HEK293 (cell line): Measurements from ENCODE around the gene THBD.

Experiments
- CTCF ChIP-seq: fragments of 450-650 bp; formaldehyde crosslinking; IDR thresholded peaks from 2 replicates; pipeline ENCODE4 v1.5.1; 2016; ENCODE audit warnings: missing biosample characterization, missing genetic modification characterization
- TCF7L2 ChIP-seq: IDR thresholded peaks from 2 replicates; pipeline ENCODE4 v1.6.1; 2011; ENCODE audit warnings: low read depth, mild to moderate bottlenecking, inconsistent platforms, low read length, moderate library complexity, borderline replicate concordance
- ZBTB26 ChIP-seq: fragments of 450-650 bp; formaldehyde crosslinking; optimal IDR thresholded peaks from 2 replicates; pipeline ENCODE3; 2016; ENCODE audit warnings: missing biosample characterization, mild to moderate bottlenecking, missing genetic modification characterization
- ZIC2 ChIP-seq: fragments of 450-650 bp; formaldehyde crosslinking; IDR thresholded peaks from 2 replicates; pipeline ENCODE4 v1.5.1; 2016; ENCODE audit warnings: missing biosample characterization, missing genetic modification characterization
- ZNF140 ChIP-seq: fragments of 450-650 bp; formaldehyde crosslinking; IDR thresholded peaks from 2 replicates; pipeline ENCODE4 v1.5.1; 2016; ENCODE audit warnings: missing biosample characterization, missing genetic modification characterization
- ZNF24 ChIP-seq: fragments of 450-650 bp; formaldehyde crosslinking; IDR thresholded peaks from 2 replicates; pipeline ENCODE4 v1.5.1; 2016; ENCODE audit warnings: missing biosample characterization, missing genetic modification characterization
- ZNF48 ChIP-seq: fragments of 450-650 bp; formaldehyde crosslinking; IDR thresholded peaks from 2 replicates; pipeline ENCODE4 v1.5.1; 2016; ENCODE audit warnings: missing biosample characterization, missing genetic modification characterization
- ZNF530 ChIP-seq: fragments of 450-650 bp; formaldehyde crosslinking; IDR thresholded peaks from 2 replicates; pipeline ENCODE4 v1.5.1; 2016; ENCODE audit warnings: low read depth, missing biosample characterization, missing genetic modification characterization
- ZNF596 ChIP-seq: fragments of 450-650 bp; IDR thresholded peaks from 2 replicates; pipeline ENCODE4 v1.5.0; 2018; ENCODE audit warnings: missing biosample characterization, mild to moderate bottlenecking, missing genetic modification characterization, moderate library complexity
- ZNF621 ChIP-seq: fragments of 450-650 bp; formaldehyde crosslinking; IDR thresholded peaks from 2 replicates; pipeline ENCODE4 v1.5.1; 2017; ENCODE audit warnings: missing biosample characterization, missing genetic modification characterization
- ZNF692 ChIP-seq: fragments of 450-650 bp; formaldehyde crosslinking; IDR thresholded peaks from 2 replicates; pipeline ENCODE4 v1.5.1; 2016; ENCODE audit warnings: missing biosample characterization, missing genetic modification characterization
- ZNF704 ChIP-seq: fragments of 450-650 bp; formaldehyde crosslinking; IDR thresholded peaks from 2 replicates; pipeline ENCODE4 v1.5.1; 2016; ENCODE audit warnings: missing biosample characterization, missing genetic modification characterization
- ZNF747 ChIP-seq: fragments of 450-650 bp; formaldehyde crosslinking; IDR thresholded peaks from 2 replicates; pipeline ENCODE4 v1.5.1; 2016; ENCODE audit warnings: missing biosample characterization, missing genetic modification characterization
- ZXDB ChIP-seq: fragments of 450-650 bp; formaldehyde crosslinking; IDR thresholded peaks from 2 replicates; pipeline ENCODE4 v1.5.1; 2016; ENCODE audit warnings: missing biosample characterization, missing genetic modification characterization

GRCh38 chr20:23088866-23089265, 39.4 kb upstream of the THBD start:
- TF ChIP-seq ZNF48, result no peak
- TF ChIP-seq ZNF692 (tag by site-specific recombination), result no peak
- no peak for TF ChIP-seq CTCF
- no peak for TF ChIP-seq ZNF24 (tag by site-specific recombination)
- TF ChIP-seq ZBTB26 (tag by site-specific recombination), result no peak
- no peak for TF ChIP-seq ZNF530 (tag by site-specific recombination)
- no peak for TF ChIP-seq ZNF704 (tag by site-specific recombination)
- TF ChIP-seq ZNF140 (tag by site-specific recombination), result no peak
- no peak for TF ChIP-seq ZNF747 (tag by site-specific recombination)
- no peak for TF ChIP-seq ZNF621 (tag by site-specific recombination)
- no peak for TF ChIP-seq TCF7L2
- no peak for TF ChIP-seq ZXDB
- TF ChIP-seq ZIC2, result no peak
- TF ChIP-seq ZNF596 (tag by site-specific recombination), result no peak
